HG02610 (cell line): ENCODE measurements around the gene MEN1.

Experiments used
- ATAC-seq: cut with Tn5 transposase; IDR thresholded peaks from one replicate; pipeline ENCODE4 v1.9.1; 2021; ENCODE audit warnings: mild to moderate bottlenecking, moderate library complexity; ENCODE audit not compliant: unreplicated experiment

Gene MEN1

DNA sequence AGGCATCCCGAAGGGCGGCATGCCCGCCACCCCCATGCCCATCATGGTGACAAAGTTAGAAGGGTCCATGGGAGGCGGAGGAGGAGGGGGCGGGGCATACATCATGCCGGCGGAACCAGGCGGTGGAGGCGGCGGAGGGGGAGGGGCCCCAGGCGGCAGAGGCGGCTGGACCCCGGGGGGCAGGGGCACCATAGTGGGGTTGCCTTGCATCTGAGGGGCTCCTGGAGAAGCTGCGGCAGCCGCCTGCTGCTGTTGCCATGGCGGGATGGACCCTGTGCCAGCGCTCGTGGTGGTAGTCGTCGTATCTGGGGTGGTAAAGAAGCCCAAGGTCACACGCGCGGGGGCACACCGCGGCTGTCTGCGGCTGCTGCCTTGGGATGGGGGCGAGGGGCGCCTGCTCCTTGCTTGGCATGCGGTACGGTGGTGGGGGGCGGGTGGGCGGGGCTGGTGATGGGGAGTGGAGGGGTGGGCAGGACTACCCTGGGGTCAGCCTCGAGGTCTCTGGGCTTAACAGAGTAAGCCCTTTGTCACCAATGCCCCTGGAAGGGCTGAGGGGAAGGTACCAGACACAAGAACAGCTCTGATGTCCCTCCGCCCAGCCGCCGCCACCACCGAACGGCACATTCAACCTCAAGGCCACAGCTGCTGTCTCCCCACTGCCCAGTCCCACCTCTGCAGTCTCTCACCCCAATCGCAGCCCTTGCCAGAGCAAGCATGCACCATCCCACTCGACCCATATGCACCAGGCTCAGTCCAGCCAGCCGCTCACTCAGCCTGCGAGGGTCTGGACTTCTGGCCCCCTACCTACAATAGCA, 44.3 kb downstream of the MEN1 start:
- no peak for ATAC-seq

GRCh38 chr11:64765291-64765850, 45.0 kb downstream of the MEN1 start:
- no peak for ATAC-seq

DNA sequence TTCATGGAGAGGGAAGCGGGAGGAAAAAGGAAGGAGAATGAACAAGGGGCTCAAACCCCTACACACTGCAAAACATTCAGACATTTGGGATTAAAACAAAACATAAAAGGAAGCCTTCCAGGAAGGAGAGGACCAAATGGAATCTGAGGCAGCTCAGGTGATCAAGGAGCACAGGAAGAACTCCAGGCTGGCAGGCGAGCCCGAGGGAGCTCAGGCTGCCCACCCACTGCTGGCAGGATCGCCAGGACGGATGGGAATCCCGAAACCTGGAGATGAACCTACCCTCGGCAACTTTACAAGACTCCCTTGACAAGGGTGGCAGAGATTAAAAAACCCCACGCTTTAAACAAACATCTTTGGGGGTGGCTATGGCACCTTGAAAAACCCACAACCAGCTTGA, 45.6 kb downstream of the MEN1 start:
- ATAC-seq, result no peak

- ATAC-seq, result no peak
Observed at GRCh38 chr11:64764040-64764611, 46.2 kb downstream of the MEN1 start.

DNA sequence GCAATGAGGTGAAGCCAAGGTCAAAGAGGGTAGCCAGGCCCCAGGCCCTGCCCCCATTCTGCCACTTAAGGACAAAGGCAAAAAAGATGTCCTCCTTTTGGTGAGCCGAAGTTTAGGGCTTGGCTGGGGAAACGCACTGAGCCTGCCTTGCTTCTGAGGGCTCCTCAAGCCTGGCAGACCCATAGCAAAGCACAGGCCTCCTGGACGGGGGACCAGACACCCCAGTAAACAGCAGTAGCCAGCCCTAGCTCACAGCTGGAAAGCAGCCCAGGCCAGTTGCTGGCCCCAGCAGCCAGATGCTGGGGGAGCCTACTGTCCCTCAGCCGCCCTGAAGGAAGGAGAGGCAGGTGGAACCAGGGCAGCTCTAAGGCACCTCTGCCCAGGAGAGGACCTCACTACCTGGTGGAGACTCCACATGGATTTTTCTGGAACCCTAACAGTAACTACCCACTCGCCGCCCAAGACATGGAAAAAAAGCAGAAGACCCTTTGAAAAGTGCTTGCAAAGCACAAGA, 46.8 kb downstream of the MEN1 start:
- no peak for ATAC-seq

DNA sequence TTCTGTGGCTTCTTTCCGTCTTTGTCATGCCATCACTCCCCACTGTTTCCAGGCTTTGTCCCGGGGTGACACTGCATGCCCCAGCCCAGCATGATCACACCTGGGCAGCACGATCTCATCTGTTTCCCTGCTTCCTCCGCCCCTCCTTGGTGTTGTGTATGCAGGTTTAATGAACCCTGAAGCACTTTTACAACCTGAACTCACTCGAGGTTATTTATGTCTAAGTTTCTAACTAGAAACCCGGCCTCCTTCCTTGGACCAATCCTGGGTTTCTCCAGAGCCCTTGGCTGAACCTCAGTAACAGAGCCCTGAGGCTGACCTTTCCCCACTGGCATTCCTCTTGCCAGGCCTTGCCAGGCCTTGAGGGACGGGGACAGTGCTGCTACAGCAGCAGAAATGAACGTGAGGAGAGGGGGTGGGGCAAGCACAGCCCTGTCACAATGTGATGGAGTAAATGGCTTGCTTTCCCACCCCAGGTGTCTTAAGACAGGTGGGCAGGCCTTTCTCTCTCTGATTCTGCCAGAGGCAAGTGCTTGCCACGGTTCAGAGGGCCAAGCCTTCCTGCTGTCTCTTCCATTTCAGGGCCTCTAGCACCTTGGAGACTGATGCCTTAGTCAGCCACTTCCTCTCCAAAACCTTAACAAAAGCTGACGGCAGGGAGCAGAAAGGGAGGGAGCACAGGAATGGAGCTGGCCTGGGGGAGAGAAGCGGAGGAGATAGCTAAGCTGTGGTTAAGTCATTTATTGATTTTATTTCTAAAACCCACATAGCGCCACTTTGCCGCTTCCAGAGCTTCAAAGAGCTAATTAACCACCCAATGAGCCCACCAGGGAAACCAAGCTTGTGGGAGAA, 47.5 kb downstream of the MEN1 start:
- no peak for ATAC-seq

GRCh38 chr11:64762277-64762673, 48.1 kb downstream of the MEN1 start:
- ATAC-seq, result no peak

GRCh38 chr11:64760759-64761420, 49.5 kb downstream of the MEN1 start:
- no peak for ATAC-seq

- ATAC-seq, result no peak
Observed at GRCh38 chr11:64759722-64760719, 50.3 kb downstream of the MEN1 start, which contains the start of gene PYGM. TSS of gene PYGM (minus strand) at chr11:64759974. CDS start at chr11:64759898, 76 bp downstream.

DNA sequence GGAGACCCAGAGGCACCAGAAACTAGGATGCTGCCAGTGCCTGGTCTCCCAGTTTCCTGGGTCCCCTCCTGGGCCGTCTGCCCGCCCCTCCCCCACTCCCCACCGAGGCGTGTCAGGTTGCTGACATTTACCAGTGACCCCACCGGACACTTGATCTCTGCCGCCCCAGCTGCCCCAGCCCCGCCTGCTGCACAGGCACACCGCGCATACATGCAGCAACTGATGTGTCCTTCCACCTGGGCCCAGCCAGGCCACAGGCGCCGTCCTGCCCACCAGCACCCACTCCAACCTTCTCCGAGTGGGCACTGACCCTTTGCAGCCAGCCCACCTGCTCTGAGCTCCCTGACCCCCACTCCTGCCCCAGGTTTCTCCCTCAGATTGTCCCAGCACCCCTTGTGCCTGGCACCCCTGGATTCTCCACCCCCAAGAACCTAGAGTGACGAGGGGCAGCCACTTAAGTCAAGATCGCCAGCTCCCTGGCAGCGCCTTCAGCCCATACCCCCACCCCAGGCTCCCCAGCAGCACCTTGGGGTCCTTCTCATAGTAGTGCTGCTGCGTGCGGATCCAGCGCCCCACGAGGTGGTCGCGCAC, 51.1 kb downstream of the MEN1 start:
- no peak for ATAC-seq

GRCh38 chr11:64758330-64759079, 51.8 kb downstream of the MEN1 start:
- ATAC-seq, result no peak

DNA sequence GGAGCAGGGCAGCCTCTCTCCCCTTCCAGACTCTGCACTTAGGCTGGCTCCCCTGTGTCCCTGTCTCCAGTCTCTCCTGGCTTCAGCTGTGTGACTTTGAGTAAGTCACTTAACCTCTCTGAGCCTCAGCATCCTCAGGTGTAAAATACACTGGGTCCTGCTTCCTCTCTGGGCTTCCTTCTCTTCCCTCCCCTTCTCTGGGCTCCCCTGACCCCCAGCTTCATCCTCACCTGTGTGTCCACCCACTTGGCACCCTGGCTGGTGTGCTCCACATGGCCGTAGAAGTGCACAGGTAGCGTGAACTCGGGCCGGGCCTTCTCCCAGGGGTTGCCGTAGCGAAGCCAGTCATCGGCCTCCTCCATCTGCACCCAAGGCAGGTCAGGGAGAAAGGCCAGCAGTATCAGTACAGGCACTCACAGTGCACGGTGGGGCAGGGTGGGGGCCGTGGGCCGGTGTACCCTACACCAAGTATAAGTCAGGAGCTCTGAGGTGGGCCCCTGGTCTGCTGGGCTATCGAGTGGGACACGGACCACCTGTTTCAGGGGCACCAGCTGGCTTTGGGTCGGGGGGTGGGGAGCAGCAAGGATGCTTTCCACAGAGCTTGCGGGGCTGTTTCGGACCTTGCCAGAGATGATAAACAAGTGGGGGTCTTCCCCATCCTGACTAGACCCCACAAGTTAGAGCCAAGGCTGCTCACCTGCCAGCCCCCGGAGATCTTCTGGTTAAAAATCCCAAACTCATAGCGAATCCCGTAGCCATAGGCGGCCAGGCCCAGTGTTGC, 52.6 kb downstream of the MEN1 start:
- no peak for ATAC-seq

DNA sequence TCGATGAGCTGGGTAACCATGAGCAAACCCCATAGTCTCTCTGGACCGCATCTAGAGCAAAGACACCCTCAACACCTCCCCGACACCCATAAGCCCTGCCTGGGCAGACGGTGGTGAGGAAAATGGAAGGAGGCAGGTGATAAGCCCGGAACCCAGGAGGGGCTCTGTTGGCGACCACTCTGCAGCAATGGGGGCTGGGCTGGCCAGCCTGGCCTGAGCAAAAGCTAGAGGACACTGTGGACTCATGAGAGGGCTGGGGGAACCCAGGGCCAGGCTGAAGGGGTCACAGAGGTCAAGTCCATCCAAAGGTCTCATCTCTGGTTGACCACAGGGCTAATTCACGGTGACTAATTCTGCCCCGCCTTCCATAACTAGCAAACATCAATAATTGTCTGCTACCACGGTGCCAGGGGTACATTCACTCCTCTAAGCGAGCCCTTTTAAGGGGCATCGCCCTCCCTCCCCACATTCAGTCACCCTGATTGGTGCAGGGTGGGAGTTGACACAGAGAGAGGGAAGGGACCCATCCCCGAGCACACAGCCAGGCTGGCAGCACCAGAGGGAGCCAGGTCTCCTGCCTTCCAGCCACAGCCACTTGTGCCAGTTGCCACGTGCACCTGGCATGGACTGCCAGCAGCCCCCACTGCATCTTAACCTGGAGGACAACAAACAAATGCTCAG, 54.5 kb downstream of the MEN1 start:
- no peak for ATAC-seq

GRCh38 chr11:64754919-64755662, 55.3 kb downstream of the MEN1 start:
- ATAC-seq, result no peak

DNA sequence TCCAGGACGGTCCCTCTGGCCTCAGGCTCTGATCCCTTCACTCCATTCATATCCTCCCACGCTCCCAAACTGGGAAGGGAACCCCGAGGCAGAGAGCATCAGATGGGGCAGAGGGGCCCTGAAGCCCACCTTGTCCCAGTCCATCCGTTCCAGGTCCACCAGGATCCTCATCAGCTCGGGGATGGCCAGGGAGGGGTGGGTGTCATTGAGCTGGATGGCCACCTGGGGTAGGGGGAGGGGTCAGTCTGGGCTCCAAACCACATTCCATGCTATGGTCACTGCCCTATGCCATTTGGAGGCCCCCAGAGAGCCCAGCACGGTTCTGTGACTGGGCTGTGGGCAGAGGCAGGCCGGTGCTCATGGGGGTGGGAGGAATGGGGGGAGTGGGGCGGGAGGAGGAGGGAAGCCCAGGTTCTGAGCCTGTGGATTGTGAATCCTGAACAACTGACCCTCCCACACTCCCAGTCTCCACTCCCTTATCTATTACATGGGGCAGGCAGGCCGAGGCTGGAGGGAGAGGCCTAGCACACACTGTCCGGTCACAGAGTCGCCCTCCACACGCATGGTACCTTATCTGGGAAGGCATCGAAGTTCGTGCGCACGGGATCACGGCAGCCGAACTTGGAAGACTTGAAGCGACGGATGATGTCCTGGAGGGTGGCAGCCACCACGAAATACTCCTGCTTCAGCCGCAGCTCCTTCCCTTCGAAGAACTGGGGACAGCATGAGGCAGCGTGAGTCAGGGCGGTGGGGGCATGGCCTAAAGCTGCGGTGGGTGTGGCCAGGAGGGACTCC, 56.0 kb downstream of the MEN1 start:
- no peak for ATAC-seq
